Right forelimb (tissue), 1 donor: Measurements from ENCODE around the gene TRPM4.
A peak's percentile ranks its signal among the peaks of the same experiment; 100 is the strongest.
"Not testable (repeated sequence)": the region's sequence is repeated elsewhere in the genome, so short reads cannot be mapped to it uniquely, and the experiment has no call there.

ENCODE experiments used
- DNase-seq: peaks from one replicate; pipeline ENCODE4 v3.0.0-alpha.2; 2018

Gene TRPM4

DNA sequence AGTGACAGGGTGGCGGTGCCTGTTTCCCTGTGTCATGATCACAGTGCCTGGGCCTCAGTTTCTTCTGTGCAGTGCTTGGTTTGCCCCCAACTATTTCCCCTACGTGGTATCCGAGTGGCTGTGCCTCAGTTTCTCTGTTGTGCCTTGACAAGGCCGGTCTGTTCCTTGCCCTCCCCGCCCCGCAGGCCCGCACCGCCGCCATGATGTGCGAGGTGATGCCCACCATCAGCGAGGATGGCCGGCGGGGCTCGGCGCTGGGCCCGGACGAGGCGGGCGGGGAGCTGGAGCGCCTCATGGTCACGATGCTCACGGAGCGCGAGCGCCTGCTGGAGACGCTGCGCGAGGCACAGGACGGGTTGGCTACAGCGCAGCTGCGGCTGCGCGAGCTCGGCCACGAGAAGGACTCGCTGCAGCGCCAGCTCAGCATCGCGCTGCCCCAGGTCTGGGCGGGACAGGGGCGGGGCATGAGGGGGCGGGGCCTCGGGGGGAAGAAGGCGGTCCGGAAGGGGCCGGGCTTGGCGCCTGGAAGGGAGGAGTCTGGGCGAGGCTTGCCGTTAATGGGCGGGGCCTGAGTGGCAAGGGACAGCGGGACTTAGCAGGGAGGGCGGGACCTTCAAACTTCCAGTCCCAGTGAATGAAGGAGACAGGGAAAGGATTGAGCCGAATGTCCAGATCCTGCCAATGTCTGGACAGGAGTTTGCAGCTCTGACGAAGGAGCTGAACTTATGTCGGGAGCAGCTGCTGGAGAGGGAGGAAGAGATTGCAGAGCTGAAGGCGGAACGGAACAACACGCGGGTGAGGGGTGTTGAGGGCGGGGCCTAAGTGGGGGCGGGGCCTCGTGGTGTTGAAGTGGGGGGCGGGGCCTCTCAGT lies 29.7 kb upstream of the TRPM4 start:
- DNase-seq: peak; percentile 99

DNA sequence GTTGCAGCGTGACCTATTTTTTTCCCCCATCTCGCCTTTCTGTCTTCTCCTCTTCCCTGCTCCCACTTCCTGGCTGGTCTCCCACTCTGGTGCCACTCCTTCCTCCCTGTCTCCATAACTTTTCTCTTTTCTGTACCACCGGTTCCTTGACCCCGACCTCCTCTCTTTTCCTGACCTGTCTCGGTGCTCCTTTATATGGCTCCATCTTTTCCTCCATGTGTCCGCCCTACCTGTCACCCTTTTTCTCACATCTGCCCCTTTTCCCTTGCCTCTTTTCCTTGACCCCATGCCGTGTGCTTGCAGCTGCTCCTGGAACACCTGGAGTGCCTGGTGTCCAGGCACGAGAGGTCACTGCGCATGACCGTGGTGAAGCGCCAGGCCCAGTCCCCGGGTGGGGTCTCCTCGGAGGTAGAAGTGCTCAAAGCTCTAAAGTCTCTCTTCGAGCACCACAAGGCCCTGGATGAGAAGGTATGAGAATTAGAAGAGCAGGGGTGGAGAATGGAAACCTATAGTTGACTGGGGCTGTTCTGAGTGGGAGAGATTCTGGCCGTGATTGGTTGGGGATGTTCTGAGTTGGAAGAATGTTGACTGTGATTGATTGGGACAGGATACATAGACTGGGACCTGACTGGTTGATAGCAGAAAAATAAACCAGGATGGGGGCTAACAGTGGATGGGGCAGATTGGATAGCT lies 28.9 kb upstream of the TRPM4 start:
- no peak for DNase-seq

DNA sequence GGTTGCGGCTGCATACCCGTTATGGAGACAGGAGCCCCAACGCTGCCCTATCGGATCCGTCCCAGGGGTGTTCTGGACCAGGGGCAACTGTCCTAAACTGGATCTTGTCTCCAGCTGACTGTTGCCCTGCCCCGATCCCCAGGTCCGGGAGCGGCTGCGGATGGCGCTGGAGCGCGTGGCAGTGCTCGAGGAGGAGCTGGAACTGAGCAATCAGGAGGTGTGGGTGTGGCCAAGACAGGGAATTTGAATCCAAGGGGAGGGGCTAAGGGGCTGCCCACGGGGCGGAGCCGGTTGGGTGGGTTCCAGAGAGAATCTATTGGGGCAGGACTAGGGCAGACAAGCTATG lies 28.4 kb upstream of the TRPM4 start:
- DNase-seq: no peak

DNA sequence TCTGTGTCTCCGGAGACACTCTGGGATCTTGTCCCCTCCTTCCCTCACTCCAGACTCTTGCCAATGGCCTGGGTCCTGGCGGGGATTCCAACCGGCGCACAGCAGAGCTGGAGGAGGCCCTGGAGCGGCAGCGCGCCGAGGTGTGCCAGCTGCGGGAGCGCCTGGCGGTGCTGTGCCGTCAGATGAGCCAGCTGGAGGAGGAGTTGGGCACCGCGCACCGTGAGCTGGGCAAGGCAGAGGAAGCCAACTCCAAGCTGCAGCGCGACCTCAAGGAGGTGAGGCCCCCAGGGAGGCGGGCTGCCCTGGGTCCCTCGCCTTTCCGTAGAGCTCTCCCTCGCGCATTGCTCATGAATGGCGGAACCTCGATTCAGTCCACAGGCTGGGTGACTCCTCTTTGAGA lies 27.3 kb upstream of the TRPM4 start:
- no peak for DNase-seq

DNA sequence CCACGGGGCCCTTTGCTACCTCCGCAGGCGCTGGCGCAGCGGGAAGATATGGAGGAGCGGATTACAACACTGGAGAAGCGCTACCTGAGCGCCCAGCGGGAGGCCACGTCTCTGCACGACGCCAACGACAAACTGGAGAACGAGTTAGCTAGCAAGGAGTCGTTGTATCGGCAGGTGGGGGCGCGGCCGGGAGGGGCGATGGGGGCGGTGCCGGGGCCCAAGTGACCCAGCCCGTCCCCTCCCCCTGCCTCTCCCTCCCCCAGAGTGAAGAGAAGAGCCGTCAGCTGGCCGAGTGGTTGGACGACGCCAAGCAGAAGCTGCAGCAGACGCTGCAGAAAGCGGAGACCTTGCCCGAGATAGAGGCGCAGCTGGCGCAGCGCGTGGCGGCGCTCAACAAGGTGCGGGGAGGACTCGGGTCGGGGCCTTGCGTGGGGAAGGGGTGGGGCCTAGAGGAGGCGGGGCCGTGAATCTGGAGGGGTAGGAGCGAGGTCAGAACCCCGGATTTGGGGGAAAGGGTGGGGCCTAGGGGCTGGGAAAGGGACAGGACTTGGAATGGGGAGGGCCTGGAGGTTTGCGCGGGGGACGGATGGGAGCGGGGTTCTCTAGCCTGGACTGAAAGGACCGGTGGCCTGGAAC lies 24.5 kb upstream of the TRPM4 start:
- no peak for DNase-seq

DNA sequence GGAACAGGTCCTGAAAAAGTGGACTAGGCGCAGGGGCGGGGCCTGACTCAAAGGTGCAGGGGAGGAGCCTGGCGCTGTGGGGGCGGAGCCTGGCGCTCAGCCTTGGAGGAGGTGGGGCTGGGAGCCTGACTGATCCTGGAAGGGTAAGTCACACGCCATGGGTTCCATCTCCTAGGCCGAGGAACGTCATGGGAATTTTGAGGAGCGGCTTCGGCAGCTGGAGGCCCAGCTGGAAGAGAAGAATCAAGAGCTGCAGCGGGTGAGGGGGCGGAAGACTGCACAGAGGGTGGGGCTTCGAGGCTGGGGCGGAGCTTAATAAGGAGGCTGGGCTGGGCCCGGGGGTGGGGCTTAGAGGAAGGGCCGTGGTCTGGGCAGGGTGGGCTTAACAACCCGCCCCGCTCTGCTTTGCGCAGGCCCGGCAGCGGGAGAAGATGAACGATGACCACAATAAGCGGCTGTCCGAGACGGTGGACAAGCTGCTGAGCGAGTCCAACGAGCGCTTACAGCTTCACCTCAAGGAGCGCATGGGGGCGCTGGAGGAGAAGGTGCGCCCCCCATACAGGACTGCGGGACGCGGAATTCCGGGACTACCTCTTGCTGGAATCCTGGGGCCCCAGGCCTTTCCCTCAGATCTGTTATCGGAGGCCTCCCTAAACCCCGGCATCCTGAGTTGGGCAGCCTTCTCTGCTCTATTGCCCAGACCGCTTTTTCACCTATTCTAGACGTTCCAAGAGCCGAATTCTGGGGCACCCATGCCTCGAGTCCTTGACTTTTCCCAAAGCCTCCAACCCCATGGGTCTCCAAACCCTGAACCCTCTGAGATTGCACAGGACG lies 23.8 kb upstream of the TRPM4 start:
- DNase-seq: peak; percentile 80

DNA sequence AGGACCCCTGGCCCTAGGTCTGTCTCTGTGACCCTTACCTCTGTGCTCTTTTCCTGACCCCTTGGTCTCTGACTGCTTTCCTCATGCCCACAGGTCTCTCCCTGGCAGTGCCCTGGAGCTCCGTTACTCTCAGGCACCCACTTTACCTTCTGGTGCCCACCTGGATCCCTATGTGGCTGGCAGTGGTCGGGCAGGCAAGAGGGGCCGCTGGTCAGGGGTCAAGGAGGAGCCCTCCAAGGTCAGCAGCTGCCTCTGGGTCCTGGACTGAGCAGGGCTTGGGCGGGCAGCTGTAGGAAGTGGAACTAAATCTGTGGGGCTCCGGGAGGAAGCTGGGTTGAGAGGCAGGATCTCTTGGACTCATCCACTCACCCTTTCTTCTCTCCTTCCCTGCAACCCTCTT lies 21.9 kb upstream of the TRPM4 start:
- DNase-seq: no peak

DNA sequence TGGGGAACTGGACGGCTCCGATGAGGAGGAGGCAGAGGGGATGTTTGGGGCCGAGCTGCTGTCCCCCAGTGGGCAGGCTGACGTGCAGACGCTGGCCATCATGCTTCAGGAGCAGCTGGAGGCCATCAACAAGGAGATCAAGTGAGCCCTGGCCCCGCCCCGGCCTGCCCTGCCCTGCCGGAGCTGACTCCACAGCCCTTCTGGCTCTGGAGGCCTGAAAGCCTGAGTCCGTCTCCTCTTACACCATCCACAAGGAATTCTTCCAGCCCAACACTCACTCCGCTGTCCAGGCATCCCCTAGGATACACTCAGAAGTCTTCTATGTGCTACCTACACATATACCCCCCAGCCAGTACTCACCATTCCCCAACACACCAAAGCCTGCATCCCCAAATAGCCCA lies 20.8 kb upstream of the TRPM4 start:
- no peak for DNase-seq

DNA sequence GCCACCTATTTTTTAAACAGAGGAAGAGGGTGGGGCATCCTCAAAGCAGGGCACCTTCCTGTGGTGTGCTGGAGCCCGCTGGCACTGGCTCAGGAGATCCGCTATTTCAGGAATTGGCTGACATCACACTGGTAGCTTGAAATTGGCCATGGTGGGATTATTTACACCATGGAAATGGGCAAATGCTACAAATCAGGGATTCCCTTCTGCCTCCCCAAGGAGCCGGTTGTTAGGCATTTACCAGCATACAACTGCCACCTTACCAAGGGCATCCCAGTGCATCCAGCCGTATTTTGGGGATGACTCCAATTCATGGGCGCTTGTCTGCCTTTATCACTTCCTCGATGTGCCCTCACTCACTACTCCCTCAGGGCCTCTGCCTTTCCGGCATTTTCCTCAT lies 16.6 kb upstream of the TRPM4 start:
- DNase-seq: no peak

DNA sequence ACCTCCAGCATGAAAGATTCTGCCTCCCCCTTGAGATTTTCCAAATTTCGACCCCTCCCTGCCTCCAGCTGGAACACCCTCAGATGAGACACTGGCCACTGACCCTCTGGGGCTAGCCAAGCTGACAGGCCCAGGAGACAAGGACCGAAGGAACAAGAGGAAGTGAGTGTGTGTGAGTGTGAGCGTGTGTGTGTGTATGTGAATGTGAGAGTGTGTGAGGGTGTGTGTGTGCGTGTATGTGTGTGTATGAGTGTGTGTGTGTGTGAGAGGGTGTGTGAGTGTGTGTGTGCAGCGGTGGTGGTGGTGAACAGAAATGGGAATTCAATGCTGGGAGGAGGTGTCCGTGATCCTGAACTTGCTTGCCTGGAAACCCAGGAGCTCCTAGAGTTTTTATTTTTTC lies 16.2 kb upstream of the TRPM4 start:
- DNase-seq: no peak

DNA sequence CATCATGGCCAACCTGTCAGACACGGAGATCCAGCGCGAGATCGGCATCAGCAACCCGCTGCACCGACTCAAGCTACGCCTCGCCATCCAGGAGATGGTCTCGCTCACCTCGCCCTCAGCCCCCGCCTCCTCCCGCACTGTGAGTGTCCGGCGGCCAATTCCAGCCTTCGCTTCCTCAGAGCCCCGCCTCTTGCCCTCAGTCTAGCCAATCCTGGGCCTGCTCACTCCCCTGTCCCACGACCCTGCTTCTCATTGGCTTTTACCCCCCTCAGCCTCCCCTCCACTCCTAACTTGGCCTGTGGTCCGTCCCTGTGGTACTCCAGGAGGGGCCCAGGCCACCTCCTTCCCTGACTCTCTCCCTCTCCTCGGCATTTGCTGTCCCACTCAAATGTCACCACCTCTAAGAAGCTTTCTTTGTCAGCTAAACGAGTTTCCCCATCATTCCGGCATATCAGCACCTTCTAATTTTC lies 14.7 kb upstream of the TRPM4 start:
- DNase-seq: peak; percentile 89

DNA sequence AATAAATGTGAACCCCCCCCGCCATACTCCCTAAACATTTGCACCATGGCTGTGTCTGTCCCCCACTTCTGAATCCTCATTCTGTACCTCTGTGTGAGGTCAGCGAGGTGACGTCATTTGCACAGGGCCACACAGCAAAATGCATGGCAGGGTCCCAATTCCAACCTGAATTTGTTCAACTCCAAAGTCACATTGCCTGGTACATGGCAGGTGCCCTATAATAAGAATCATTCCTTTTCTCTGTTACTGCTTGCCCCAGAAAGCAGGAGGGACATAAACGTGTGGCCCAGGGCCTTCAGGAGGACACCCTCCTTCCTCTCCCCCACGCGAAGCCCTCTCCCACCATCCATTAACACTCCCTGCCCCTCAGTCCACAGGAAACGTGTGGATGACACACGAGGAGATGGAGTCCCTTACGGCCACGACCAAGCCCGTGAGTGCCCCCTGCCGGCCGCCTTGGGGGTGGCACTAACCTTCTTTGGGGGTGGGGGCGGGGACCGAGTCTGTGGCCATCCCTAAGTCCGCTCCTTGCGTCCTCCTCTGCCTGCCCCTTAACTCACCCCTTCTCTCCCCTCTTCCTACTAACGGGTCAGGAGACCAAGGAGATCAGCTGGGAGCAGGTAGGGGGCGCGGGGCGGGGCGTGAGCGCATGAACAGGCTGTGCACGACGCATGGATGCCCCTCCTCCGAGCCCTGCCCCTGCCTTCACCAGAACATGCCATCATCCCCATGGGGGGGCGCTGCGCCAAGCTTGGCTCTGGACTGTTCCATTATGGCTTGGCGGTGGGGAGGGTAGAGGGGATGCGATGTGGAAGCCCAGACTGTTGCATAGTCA lies 11.8 kb upstream of the TRPM4 start:
- peak; percentile 88 for DNase-seq

DNA sequence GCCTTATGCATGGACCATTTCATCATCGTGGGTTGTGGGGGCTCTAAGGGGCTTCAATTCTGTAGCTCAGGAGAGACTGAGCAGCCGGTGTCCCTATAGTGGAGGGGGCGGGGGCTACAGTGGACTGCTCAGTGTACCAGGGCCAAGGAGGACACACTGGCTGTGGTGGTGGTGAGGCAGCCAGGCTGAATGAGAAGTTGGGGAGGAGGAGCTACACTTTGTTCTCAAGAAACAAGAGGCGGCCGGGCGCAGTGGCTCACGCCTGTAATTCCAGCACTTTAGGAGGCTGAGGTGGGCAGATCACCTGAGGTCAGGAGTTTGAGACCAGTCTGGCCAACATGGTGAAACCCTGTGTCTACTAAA lies 11.2 kb upstream of the TRPM4 start:
- DNase-seq: not testable (repeated sequence)

DNA sequence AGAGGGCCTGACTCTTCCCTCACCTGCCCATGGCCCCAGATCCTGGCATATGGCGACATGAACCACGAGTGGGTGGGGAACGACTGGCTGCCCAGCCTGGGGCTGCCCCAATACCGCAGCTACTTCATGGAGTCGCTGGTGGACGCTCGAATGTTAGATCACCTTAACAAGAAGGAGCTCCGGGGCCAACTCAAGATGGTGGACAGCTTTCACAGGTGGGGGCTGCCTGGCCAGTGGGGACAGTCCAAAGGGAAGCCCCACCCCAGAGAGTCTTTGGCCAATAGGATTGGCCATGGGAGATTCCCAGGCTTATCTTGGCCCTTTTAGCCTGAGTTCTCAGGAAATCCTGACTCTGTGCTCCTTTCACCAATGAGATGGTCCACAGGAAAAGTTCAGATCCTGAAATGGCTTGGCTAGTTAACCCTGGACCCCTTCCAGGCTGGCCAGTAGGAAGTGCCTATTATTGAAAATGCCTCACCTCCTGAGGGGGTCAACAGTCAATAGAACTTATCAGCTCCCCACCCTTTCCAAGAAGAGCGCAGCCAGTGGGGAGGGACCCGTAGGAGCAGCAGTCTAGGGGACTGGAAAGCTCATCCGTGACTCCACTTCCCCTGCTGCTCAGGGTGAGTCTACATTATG lies 9.4 kb upstream of the TRPM4 start:
- DNase-seq: no peak

DNA sequence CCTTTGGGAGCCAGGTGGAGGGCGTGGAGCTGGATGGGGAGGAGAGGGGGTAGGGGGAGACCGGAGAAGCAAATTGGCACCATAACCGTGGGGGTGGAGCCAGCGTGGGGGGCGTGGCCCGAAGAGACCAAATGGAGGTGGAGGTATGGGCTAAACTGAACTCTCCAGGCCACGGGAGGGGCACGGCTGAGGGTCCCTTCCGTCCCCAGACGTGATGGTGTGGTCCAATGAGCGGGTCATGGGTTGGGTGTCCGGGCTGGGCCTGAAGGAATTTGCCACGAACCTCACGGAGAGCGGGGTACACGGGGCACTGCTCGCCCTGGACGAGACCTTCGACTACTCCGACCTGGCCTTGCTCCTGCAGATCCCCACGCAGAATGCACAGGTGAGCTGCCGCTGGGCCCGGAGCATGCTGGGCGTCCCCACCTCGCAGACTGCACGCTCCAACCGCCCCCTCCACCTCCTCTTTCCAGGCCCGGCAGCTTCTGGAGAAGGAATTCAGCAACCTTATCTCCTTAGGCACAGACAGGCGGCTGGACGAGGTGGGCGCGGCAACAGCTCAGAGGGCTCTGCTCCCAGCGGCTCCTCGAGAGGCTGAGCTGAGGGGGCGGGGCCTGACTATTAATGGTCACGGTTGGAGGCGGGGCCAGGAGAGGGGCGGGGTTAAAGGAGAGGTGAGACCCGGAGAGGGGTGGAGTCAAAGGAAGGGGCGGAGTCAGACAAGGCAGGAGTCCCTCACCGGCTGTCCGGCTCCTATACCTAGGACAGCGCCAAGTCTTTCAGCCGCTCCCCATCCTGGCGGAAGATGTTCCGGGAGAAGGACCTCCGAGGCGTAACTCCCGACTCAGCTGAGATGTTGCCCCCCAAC lies 8.6 kb upstream of the TRPM4 start:
- DNase-seq: peak; percentile 96

DNA sequence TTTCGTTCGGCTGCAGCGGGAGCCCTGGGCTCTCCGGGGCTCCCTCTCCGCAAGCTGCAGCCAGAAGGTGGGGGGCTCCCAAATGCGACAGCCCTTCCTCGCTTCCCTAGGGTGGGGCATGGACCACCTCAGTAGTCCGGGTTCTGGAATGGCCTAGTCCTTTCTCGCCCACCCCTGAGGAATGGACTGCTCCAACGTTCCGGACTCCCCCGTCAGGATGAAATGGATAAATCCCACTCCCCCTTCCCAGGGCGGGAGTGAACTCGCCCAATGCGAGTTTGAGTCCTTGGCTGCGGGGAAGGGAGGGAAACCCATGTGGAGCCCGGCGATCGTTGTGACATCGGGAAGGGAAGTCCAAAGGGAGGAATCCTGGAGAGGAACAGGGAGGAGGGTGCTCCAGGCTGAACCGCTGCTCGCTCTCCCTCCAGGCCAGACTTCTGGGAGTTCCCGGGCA lies 7.9 kb upstream of the TRPM4 start:
- DNase-seq: peak; percentile 92

DNA sequence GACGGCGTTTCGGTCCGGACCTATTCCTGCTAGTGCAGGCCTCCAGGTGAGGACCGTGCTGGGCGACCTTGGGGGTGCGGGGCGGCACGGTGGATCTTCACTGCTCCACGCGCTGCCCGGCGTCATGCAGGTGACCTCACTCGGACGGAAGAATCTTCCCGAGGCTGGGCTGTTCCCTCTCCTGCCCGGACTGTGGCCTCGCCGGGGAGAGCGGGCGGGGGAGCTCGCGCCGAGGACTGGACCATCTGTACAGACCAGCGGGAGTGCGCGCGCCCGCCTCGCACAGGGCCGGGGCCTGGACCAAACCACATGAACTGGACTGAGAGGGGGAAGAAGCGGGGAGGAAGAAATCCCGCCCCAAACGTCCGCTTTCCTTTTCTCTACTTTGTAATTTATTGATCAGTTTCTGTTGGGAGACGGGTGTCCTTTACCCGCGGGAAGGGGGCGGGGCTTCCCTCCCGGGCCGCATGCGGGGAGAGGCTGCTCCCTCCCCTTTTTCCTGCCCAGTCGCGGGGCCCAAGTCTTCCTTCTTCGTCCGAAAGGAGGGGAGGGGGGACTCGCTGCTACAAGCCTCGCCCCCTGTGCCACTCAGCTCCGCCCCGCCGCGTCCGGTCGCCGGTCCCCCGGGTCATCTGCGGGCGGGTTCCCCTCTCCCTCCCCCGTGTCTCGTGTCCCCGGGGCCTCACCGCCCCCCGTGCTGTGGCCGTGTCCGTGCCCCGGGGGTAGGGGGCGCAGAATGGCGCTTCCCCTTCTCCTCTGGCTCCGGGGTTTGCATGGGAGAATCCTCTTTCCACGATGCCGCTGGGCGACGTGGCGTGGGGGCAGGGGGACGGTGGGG lies 7.3 kb upstream of the TRPM4 start:
- peak; percentile 92 for DNase-seq

DNA sequence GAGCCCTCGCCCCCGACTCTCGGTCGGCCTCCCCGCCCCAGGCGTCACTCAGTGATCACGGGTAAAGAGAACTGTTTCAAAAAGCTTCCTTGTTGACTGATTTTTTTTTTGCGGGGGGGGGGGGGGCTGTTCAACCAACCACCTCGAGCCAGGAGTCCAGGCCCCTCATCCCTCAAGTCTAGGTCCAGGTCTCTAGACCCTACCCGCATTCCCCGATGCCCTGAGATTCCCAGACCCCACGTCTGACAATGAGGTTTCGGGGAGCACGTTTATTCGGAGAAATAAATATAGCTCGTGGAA lies 6.7 kb upstream of the TRPM4 start:
- DNase-seq: no peak

DNA sequence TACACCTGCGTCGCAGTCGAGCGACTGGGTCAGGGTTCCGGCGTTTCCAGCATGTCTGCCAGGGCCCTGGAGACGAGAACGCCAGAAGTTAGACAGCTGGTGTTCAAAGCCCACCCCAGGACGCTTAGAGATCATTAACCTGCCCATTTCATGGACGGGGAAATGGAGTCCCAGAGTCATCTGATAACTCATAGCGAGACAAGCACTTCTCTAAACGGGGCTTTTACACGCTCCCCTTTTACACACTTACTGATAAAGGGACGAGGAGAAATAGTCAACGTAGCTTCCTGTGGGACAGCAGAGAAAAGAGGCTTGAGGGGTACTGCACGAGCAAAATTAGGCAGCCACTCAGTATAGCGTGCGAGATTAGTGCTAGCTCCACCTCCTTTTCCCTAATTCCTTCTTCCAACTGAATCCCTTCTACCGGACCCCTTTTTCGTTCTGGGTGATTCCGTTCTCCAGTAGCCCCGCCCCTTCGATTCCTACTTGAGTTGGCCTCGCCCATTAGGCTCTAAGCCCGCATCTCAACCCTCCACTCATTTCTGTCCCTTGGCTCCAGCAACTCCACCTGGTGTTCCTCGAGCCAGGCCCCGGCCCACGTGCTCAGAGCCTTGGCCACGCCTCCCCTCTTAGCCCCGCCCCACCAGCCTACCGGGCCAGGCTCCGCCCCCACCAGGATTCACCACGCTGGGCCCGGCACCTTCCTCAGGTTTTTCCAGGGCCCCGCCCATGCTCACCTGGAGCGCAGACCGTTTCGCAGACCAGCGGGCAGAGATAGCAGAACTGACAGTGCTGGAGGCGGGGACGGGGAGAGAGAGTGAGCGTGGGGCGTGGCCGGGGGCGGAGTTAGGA lies 6.1 kb upstream of the TRPM4 start:
- DNase-seq: peak; percentile 72
